NCI-H69 (cell line): Measurements from ENCODE around the gene CABP4.

ENCODE experiments used
- DNase-seq: peaks from one replicate; lab custom pipeline; 2025; lab: John Stamatoyannopoulos, UW

Gene CABP4

DNA sequence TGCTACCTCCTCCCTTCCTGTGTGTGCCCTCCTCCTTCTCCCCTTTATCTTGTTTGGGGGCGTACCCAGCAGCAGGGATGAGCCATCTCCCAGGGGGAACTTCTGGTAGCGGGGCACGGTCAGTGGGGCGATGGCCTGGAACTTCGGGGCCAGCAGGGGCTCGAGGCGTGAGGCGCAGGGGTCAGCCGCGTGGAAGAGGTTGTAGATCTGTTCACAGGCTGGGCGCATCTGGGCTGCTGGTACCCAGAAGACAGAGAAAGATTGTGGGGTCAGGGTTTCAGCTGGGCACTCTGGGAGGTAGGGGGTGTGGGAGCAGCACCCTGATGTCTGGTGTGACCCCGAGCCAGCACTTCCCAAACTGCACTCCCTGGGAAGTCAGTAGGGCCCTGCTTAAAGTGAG lies 41.0 kb downstream of the CABP4 start:
- DNase-seq, result no peak

DNA sequence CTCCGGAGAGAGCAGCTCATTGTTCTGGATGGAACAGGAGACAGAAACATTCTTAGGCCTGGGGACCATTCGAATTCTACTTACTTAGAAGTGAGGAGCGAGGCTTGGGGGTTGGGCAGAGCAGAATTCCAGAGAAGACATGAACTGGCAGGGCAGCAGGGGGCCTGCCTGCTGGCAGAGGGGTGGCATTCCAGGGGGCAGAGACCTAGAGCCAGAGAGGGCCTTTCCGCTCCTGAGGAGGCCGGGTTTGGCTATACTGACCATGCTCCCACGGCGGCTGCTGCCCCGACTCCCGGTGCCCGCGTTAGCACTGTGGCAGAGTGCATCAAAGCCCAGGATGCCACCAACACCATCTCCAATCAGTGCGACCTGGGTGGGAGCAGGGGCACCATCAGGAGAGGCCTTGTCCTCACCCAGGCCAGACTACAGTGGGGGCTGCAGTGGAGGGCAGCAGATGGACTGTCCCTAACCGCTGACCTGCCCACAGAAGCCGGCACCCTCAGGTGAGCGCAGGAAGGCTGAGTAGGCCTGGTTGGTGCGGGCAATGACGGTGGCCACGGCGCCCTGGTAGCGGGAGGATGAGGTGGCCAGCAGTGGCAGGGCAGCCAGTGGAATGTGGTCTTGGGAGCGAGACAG lies 42.6 kb downstream of the CABP4 start:
- DNase-seq, result no peak

DNA sequence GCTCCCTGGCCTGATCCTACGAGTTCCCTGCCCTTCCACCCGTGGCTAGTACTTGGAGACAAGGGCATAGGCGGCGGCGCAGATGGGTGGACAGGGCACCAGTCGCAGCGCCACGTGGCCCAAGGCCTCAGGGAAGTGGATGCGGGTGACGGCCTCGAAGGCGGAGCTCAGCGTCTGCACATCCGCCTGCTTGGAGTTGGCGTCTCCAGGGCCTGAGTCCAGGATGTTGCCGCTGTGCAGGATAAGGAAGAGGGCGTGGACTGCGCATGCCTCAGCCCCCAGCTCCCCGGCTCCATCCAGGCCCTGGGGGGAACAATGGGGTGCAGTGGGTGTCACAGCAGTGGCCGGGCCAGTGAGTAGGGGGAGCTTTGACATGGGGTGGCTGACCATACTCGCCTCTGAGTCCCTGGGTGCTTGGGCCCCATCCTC lies 43.4 kb downstream of the CABP4 start:
- DNase-seq, result no peak

DNA sequence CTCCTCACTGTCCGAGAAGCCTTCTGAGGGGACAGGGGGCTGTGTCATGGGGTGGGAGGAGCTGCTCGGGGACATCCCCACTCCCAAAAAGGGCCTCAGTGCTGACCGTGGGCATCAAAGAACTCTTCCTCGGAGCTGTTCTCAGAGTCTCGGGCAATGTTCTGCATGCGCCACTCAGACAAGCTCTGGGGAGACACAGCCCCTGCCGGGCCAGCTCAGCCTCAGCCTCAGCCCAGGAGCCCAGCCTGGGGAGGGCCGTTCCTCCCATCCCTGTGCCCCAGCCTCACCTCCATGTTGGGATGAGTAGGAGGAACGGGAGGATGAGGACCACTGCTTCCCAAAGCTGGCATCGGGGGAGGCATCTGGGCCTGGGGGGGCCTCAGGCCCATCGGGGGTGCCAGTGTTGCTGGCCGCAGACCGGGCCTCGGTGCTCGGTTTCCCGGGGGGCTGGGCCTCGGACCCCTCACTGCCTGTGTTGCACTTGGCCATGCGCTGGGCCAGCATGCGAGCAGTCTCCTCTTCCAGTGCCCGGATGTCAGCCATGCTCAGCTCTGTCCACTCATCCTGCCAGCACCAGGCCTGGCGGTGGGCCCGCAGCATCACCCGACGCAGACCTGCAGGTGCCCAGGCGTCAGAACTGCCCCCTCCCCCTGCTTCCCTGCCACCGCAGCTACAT lies 44.8 kb downstream of the CABP4 start:
- DNase-seq, result no peak

DNA sequence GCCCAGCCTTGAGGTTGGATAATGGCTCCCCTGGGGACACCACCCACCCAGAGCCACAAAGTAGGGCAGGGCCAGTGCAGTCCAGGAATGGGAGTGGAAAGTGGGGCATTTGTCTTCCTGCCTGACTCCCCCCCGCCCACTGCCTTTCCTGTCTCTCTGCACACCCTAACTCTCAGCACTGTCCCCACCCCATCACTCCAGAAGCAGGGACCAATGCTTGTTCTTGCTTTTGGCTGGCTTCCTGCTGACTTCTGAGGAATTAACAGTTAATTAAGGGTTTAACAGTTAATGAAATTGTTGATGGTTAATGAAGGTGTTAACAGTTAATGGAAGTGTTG lies 45.3 kb downstream of the CABP4 start:
- DNase-seq, result no peak

DNA sequence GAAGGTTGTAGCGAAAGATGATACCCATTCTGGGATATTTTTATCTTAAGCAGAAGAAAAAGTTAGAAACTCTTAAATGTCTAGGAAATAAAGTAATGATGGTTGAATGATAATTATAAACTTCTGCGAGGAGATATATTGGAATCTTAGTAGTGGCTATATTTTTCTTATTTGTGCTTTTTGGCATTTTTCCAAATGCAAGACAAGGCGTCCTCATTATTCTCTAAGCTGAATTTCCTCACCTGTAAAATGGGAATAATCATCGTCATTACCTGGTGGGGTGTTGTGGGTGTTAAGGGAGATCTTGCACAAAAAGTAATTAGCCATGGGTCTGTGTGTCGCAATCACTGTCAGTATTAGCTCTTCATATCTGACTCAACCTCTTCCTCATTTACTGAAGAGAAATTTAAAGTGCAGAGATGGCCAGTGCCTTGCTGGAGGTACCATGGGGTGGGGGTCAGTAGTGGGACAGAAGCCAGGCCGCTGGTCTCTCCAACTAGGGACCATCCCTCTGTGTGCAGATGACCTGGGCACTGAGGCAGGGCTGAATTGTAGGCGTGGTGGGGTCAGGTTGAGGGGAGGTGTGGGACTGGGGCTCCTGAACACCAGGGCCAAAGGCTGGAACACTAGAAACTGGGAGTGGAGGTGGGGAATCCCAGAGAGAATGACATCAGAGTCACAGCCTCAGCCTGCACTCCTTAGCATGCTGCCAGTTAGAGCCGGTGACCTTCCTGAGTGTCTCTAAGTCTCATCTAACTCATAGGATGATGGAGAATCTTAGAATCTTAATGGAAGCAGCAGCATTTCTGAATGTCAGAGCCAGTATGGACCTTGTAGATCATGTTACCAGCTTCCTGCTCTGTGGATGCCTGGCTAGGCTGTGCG lies 45.9 kb downstream of the CABP4 start:
- DNase-seq, result no peak

DNA sequence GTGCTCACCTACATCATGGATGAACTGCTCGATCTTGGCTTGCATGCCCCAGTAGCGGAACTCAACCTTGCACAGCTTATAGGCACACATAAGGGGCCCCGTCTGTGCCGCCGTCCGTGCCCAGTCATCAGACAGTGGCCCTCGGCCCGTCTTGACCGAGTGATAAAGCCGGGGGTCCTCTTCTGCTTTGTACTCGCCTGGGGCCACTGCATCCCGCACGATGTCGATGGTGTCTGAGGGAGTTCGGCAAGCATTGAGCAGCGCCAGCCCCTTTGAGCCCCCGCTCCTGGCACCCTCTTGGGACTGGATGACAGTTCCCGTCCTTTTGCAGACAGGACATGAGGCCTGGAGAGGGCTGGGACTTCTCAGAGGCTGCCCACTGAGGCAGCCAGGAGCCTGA lies 46.7 kb downstream of the CABP4 start:
- DNase-seq, result no peak

DNA sequence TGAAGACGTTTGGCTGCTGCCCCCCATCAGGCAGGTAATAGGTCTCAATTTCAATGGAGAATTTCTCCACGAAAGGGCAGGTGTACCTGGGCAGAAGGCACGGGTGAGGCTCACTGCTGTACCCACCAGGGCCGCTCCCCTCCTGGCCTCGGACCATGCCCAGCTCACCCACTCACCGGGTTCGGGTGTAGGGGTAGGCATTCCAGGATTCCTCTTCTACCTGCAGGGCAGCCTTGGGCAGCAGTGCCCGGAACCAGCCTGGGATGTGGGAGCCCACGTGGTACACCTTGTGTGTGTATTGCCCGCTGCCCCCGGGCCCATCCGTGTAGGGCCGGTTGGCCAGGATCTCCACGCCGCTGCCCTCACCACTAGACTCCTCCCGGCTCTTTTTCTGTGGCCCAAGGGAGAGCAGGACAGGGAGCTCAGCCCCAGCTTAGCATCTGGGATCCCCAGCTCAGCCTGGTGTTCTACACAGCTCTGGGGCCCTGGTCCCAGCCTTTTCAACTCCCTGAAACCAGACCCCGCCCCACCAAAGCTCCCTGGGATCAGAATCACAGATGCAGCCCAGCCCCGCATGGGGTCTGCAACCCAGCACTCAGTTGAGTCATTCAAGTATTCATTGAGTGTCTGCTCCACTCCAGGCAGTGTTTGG lies 47.3 kb downstream of the CABP4 start:
- DNase-seq, result no peak

DNA sequence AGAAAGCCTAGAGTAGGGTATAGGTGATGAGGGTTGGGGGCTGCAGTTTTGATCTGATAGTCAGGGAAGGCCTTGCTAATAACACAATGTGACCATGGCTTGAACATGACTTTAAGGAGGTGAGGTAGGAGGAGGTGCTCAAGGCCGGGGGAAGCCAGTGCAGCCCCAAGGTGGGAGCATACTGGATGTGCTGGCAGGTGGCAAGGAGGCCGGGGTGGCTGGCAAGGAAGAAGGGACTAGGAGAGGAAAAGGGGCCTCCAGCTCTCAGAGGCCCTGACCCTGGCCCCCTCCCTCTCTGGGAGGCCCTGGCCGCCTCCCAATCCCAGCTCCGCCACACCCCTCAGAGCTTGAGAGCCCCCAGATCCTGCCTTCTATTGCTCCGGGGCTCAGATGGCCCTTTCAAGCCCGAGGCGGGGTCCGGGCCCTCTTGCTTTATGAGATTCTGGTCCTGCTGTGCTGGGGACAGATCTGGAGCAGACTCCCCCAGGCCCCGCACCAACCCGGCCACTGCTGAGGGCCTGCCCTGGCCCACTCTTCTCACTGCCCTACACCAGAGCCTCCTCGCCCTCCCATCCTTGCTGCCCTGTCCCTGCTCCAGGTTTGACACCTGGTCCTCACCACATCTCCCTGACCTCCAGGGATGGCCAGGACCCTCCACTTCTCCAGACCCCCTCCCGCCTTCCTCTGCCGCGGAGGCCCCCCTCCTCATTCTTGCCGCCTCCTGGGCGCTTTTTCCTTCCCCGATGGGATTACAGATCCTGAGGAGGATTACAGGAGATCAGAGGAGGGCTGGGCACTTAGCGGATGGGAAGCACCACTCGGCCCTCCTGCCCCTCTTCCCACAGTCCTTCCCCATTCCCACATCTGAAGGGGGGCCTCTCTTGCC lies 48.2 kb downstream of the CABP4 start:
- no peak for DNase-seq

DNA sequence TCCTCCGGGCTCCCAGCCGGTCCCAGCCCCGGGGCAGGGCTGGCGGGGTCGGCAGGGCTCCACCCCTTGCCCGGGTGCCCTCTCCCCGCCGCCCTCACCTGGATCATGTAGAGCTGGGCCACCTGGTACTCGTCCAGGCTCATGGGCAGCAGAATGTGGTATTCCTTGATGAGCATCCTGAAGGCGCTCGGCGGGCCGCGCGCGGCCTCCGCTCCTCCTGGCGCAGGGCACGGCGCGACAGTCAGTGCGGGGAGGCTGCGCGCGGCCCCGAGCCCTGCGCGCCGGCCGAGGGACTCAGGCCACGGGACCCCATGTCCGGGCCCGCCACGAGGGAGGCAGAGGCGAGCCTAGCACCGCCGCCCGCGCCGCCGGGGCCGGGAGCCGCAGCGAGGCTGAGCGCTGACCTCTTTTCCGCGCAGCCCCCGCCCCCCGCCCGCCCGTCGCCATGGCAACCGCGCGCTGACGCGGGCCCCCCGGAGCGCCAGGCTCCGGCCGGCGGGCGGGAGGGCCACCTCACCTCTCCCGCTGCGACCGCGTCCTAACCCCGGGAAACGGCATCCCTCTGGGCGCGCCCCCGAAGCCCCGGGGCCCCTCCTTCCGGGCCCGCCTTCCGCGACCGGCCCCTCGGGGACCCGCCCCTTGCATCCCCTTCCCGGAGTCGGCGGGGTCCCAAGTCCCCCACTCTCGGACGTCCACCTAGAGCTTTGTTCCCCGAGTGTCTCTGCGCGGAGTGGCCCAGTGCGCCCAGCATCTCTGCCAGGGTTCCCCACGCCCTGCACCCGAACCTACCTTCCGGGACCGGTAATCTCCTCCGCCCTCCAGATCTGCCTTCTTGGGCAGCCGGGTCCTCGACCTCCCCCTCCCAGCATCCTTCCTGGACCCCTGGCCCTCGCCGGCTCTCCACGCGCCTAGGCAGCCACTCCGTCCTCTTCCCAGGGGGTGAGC lies 49.1 kb downstream of the CABP4 start:
- DNase-seq, result peak; percentile 86

DNA sequence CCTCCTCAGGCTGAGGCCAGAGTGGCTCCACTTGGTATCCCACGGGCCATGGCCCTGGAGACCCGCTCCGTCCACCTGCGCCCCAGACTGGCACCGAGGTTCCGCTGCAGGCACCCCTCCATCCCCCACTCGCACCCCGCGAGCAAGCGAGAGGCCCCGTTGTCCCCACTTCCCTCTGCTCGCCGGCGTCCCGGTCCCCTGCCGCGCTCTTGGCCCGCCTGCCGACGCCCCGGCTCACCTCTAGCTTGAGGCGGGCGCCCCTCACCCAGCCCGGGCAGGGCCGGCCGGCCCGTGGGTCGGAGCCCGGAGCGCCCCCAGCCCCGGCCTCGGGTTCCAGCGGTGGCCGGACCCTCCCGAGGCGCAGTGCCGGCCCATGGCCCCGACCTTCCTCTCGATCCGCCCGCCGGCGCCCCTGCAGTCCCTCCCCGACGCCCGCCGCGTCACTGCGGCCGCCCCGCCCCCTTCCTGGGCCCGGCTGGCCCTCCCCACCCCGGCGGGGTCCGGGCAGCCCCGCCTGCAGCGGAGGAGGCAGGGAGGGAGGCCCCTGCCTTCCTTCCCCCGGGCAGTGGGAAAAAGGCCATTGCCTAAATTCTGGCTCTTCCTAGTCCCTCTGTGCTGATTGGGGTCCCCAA lies 49.9 kb downstream of the CABP4 start, which contains the start of gene PITPNM1:
PITPNM1 (minus strand) TSS at position 414 of the 632 bp plus-strand sequence. CDS start 1,183 bp downstream, outside the sequence.
- DNase-seq, result peak; percentile 91

DNA sequence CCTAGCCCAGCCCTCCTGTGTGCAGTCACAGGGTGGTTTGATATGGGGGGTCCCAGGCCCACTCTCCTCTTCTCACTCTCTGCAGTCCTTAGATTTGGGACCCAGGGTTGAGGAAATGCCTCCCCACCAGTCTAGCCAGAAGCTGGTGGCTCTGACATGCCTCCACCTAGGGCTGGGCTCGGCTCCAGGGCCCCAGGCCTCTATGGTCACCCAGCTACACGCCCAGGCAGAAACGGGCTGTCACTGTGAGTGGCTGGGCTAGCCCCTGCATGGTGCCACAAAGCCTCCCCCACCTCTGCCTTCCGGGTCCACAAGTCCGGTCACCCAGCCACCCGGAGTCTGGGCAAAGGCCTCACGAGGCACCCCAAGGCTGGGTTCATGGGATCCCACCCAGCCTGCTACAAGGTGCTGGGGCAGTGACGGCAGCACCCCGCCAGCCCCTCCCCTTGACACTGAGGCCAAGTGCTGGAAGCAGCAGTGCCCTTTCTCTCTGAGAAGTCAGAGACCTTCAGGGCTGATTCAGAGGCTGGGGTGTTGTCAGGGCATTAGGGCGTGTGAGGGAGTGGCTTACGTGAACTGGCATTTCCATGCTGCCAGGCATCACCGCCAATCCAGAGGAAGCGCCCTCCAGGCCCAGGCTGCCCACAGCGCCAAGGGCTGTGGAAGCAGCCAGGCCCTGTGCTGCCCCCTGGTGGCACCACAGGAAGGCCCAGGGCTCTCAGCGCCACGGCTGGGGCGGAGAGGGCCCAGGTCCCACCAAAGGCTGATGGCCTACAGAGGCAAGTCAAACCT lies 50.6 kb downstream of the CABP4 start:
- DNase-seq, result peak; percentile 95

DNA sequence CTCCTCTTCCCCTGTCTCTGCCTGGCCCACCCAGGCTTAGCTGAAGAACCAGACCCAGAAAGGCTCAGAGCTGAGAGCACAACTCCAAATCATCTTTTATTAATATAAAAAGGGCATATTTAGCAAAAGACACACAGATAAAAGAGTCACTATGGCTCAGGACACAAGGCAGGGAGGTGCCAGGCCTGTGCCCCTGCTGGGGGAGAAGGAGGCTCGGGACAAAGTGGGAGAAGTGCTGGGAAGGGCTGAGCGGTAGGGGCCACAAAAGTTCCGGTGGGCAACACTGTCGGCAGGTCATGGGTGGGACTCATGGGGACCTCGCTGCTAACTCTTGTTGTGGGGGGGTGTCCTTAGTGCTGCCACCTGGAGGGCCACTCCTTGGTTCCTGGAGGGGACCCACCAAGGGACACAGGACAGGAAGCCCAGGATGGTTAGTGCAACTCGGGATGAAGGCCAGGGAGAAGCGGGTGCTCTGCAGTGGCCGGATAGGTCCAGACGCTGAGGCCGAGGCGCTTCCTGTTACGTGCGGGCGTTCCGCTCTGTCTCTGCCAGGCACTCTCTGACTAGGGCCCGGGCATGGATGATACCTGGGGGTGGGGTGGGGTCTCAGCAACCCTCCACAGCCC lies 51.4 kb downstream of the CABP4 start:
- DNase-seq, result no peak

DNA sequence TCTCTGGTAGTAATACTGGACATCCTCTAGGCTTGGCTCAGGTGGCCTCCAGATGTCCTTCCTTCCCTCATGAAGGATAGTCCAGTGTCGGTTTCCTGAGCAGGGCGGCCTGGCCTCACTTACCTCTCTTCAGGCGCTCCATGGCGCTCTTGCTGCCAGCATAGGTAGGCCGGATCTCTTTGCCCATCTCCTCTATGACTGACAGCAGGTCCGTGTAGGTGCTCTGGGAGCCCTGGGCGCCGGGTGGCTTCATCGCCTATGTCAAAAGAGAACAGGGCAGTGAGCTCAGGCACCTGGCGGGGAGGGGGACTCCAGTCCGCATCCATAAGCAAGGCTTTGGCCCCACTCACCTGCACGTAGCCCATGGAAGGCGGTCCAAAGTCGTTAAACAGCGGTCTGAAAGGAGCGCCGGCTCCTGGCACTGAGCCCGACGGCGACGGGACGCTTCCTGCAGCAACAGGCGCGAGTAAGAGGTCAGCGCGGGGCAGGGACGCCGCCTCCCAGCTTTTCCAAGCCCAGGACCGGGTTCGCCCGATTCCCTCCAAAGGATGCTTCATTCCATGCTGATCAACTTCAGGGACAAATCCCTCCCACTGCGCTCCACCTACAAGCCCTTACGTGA lies 52.2 kb downstream of the CABP4 start:
- DNase-seq, result no peak

DNA sequence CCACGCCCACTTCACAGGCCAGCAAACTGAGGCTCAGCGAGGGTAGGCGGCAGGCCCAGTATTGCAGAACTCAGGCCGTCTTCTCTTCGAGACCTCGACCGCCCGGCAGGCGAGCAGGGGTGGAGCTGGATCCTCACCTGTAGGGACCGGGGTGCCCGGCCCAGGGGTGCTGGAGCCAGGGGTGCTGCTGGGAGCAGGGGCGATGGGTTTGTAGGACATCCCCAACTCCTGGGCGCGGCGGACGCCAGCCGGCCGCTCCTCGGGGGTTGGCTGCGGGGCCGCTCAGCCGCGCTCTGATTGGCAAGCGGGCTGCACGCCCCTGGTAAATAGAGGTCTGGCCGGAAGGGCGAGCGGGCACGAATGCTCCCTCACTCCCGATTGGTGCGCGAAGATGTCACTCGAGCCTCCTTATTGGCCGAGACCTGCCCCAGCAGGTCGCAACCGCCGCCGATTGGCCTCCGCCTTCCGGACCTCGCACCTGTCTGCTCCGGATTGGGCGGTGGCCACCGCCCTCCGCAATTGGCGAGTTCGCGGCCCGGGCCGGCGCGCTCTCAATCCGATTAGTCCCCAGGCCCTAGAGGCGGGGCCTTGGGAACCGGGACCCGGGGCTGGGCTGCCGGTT lies 52.8 kb downstream of the CABP4 start, which contains the start of gene CDK2AP2:
CDK2AP2 (minus strand) TSS at position 299 of the 622 bp plus-strand sequence; CDS start at position 219, 80 bp downstream.
- DNase-seq, result peak; percentile 100

DNA sequence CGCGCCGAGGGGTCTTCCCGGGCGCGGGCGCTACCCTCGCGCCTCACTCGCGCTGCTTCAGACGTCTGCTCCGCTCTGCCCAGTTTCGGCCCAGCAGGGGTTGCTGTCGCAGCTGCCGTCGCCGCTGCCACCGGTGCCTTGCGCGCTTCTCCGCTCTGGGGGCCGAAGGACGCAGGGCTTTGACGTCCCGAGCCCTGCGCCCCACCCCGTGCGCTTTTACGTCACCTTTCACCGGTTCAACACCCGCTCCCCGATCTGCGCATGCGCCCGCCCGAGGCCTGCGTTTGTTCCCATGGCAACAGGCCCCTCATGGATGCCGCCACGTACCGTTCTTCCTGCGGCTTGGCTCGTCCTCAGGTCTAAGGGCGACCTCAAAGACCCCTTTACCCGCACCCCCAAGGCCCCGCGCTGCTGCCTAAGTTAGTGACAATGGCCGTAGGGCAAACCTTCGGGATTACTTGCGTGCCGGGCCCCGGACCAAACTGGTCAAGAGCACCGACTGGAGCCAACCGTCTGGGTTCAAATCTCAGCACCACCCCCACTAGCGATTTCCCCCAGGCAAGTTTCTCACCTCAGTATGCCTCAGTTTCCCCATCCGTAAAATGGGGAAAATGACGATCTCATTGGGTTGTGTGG lies 53.5 kb downstream of the CABP4 start:
- DNase-seq, result peak; percentile 98

DNA sequence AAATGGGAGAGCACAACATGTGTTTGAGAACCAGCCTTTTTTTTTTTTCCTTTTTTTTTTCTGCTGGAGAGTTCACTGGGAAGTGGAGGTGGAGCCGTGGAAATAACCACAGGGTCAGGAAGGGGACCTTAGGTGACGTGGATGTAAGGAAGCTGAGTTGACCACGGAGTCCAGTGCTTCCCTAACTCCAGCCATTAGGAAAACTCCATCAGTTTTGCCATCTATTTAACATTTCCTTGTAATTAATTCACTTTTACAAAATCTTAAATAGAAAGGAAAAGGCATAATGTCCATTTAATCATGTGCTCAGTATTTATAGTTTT lies 54.8 kb downstream of the CABP4 start:
- DNase-seq, result no peak
